Activated T-cell treated with anti-CD3 and anti-CD28 coated beads, Interleukin-2, amount 50 U/mL, for 1 hour (primary cell): ENCODE measurements around the gene COL23A1.
"Not testable (repeated sequence)": the region's sequence is repeated elsewhere in the genome, so short reads cannot be mapped to it uniquely, and the experiment has no call there.

Experiments used
- DNase-seq: peaks from one replicate; pipeline ENCODE4 v3.0.0-alpha.2; 2020

The COL23A1 gene

DNA sequence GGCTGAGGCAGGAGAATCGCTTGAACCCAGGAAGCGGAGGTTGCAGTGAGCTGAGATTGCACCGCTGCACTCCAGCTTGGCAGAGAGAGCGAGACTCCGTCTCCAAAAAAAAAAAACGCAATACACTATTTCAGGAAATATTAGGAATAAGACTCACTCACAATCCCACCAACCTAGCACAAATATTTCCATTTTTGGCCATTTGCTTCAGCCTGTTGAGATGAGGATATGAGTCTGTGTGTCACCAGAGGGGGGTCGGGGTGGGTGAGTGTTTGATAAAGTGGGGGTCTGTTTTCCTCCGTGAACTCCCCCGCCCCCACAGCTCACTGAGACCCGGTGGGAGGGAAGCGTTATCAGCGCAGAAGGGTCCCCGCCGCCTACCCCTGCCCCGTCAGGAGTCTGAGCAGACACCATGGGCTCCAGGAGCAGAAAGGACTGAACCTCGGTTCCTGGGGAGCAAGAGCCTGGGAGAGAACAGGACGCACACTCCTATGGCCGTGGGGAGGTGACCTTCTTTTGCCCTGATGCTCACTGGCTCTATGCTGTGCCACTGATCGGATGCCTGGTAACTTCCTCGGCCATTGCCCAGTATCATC lies 203.8 kb downstream of the COL23A1 start:
- no peak for DNase-seq

DNA sequence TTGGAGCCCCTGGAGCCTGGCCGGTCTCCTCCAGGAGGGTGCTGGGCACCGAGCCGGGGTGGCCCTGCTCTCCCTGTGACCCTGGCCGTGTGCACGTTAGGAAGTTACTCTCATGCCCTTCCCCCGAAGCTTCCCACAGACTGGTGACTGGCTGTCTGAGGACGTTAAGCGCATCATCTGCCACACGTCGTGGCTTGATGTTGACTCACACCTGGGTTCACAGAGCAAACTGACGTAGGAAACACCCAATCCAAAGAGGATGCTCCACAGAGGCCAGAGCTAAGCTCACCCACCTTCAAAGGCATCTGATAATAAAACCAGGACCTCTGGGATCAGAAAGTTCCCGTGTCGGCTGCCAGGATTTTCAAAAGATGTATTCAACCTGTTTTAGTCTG lies 204.7 kb downstream of the COL23A1 start:
- no peak for DNase-seq

DNA sequence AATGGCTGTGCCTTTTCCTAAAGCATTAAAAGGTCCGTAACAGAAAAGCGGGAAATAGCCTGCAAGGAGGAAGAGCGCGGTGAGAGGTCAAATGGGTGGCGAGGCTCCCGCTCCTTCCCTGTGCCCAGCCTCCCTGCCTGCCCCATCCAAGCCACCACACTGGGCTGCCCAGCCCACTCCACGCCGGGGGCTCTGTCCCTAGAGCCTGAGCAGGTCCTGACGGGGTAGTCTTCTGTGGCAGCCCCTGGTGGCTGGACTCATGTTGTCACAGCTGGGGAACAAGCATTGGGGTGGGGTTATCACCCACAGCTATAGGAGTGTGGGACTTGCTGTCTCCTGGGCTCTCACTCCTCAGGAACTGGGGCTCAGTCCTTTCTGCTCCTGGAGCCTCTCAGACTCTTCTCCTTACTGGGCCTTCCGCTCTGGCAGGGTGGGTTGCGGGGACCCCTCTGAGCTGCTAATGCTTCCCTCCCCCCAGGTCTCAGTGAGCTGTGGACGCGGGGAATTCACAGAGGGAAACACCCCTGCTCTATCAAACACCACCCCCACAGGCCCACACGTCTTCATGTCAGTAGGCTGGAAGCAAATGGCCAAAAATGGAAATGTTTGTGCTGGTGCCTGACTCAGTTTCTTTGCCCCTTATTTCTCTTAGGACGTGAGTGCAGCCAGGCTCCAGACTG lies 205.2 kb downstream of the COL23A1 start:
- DNase-seq, result no peak

GRCh38 chr5:178383919-178384815 lies 206.0 kb downstream of the COL23A1 start:
- DNase-seq, result no peak

DNA sequence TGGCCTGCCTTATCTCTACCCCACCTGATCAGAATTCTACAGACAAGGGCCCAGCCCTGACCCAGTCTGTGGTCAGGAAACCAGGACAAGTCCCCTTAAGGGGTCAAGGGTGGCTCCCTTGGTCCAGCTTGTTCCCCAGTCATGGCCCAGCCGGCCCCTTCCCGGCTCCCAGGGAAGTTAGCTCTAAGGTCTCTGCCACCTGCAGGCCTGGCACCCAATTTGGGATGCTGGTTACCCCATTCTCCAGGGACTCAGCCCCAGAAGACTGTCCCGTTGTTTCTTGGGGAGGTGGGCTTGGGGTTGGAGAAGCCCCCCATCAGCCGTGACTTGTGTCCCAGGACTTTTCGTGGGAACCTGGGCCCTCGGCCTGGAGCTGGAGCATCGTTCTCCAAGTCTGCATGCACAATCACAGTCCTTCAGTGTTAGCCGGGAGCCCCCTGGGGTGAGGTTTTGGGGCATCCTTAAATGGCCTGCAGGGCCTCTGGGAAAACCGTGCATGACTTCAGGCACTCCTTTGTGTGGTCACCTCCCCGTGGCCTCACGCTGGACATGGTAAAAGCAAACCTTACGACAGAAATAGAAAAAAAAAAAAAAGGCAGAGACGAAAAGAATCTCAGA lies 206.8 kb downstream of the COL23A1 start:
- DNase-seq, result no peak

DNA sequence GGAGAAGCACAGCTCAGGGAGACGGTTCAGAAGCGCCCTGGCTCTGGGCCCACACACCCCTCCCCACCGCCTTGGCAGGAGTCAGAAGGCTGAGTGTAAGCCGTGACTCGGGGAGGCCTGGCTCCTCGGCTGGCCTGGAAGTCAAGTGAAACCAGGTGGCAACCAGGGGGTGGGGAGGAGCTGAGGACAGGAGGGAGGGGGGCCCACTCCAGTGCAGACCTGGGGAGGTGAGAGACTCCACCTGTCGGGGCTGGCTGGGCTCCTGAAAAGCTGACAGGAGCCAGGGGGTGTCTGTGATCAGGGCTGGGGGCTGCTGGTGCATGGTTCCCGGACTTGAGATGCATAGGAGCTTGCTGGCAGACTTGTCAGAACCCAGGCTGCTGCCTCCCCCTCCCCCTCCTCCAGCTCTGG lies 207.4 kb downstream of the COL23A1 start:
- no peak for DNase-seq

DNA sequence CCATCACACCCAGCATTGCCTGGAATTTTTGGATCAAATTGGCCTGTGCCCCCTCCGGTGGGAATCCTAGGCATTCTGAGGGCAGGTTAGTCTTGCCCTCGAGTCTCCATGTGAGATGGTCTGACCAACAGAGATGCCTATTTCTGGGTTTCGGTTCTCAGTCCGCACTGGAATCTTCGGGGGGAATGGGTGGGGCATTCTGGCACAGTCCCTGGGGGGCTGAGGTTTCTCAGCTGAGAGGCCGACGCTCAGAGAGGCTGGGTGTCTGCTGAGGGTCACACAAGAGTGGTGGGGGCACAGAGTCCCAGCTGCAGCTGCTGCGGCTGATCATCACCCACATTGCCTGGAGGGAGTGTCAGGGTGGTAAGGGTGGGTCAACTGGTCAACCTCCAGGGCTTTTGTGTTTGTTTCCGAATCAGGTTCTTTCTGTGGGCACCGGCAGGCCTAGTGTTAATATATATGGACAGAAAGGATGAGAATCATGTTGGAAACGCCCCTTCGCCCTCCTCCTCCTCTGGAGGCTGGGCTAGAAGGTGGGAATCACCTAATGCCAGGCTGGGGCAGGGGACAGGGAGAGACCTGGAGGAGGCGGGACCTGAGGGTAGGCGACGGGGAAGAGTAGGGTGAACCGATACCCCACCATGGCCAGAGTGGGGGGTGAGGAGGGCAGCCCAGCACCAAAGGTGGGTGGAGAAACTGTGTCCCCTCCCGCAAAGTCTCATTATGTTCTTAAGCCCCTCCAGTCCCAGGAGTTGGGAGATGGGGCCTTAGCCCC lies 208.1 kb downstream of the COL23A1 start:
- no peak for DNase-seq

GRCh38 chr5:178381206-178381605 lies 209.0 kb downstream of the COL23A1 start:
- no peak for DNase-seq

DNA sequence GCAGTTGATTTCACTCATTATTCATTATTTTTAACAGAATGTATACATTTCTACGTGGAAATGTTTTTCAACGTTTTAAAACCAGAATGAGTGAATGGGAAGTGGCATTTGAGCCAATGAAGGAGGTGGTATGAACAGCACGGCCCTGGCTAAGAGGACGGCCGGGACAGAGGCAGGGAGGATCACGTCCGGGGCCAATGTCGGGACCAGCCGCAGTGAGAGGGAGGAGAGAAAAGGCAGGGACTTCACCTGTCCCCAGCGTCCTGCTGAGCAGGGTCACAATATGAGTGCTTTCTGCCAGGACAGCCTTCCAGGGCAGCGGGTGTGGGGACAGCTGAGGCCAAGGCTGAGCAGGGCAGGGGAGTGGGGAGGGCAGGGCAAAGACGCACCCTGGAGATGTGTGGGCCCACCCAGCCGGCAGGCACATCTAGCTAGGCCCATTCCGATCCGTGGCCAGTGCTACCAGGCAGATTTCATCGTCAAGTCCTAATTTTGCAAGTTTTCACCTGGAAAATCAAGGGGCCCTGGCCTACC lies 209.6 kb downstream of the COL23A1 start:
- no peak for DNase-seq

- DNase-seq, result no peak
These were observed 210.1 kb downstream of the COL23A1 start for GRCh38 chr5:178380086-178380485.

GRCh38 chr5:178378527-178379484 lies 211.4 kb downstream of the COL23A1 start:
- no peak for DNase-seq

- DNase-seq, result no peak
These were observed 212.5 kb downstream of the COL23A1 start for GRCh38 chr5:178377583-178378270.

DNA sequence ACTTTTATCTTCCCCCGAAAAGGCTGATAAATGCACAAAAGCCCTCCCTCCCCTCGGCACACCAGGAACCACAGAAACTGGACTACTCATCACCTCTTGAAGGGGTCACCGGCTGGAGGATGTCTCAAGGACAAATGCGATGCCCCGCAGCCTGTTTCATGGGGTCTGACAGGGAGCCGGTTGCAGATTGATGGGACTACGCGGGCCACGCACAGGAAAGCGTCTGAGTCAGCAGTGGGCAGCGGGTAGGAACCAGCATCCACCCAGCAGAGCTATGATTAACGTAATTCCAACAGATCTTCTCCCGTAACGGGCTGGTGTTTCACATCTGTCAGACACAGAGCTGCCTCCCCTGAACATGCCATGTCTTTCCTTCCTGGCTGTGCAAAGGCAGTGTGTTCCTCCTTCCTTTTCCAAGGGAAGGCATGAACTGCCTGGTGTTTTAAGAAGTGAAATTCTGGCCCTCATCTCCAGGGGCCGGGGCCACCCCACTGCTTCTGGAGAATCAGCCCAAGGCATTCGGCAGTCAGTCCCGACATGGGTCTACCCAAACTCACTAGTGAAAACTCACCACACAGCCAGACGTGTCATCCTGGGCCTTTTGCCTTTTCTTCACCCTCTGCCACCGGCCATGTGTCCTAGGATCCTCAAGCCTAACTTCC lies 213.1 kb downstream of the COL23A1 start:
- DNase-seq, result no peak

GRCh38 chr5:178375348-178375747 lies 214.8 kb downstream of the COL23A1 start:
- DNase-seq, result no peak

- DNase-seq, result no peak
These were observed 216.5 kb downstream of the COL23A1 start for GRCh38 chr5:178373711-178374110.

DNA sequence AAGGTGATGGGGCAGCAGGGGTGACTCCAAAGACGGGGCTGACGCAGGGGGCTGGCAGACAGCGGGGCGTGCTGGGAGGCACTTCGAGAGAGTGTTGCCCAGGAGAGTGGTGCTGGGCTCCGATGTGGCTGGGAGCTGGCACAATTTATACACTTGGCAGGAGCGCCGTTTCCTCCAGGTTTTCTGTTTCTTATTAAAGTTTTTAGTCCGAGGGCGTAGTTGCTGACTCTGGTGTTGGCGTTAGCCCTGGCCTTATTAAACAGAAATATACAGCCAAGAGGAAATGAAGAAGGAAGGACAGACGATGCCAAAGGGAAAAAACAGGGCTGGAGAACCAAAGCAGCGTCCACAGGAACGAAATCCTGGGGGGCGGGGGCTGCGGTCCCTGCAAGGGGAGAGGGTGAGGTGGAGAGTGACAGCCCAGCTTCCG lies 218.0 kb downstream of the COL23A1 start:
- DNase-seq, result no peak

GRCh38 chr5:178371362-178372111 lies 218.7 kb downstream of the COL23A1 start:
- DNase-seq, result no peak

GRCh38 chr5:178370102-178370501 lies 220.1 kb downstream of the COL23A1 start:
- DNase-seq, result no peak

DNA sequence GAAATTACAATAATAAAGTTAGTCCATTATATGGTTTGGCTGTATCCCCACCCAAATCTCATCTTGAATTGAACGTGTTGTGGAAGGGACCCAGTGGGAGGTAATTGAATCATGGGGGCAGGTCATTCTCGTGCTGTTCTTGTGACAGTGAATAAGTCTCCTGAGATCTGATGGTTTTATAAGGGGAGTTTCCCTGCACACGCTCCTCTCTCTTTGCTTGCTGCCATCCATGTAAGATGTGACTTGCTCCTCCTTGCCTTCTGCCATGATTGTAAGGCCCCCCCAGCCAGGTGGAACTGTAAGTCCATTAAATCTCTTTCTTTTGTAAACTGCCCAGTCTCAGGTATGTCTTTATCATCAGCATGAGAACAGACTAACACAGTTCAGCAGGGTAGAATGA lies 220.7 kb downstream of the COL23A1 start:
- not testable (repeated sequence) for DNase-seq
